ENCODE results near the gene PPP3CA. TPM values are rescaled to one million over a fixed set of nuclear protein-coding genes. Genes with fewer than 3 reads are reported as not detected.
A peak's percentile ranks its signal among the peaks of the same experiment; 100 is the strongest.

Gene PPP3CA
- total and polyA plus RNA-seq, 7 experiments from 2014 or later = 2.9 to 30.9 (median 16.9) TPM

GRCh38 chr4:101355767-101356702 is 8.7 kb upstream of the PPP3CA start:
- CTCF ChIA-PET = no interaction called here
- no peak for ATAC-seq

GRCh38 chr4:101355246-101355645 is 7.9 kb upstream of the PPP3CA start:
- CTCF ChIA-PET = no interaction called here
- no peaks in the 10 kb centered on the region for H3K36me3 Mint-ChIP-seq
- H3K9me3 Mint-ChIP-seq = peaks cover 0 to under 1% (median 0%) of the 10 kb centered on the region in 11 donors
- H3K27ac ChIP-seq (ENCODE audit: low read depth, low read length) = no peak overlapping the region
- no peak overlapping the region for H3K4me3 Mint-ChIP-seq
- no peak overlapping the region for H3K27ac Mint-ChIP-seq
- no peaks in the 10 kb centered on the region for H3K9me3 ChIP-seq (ENCODE audit: control insufficient read depth in 2 of 3, low read length in 3 of 3)
- DNase-seq (no peak), ATAC-seq (no peak)
- no peaks in the 10 kb centered on the region for H3K27me3 ChIP-seq (ENCODE audit: control insufficient read depth in 2 of 2, insufficient read depth in 2 of 2, low read length in 2 of 2)
- H3K27me3 Mint-ChIP-seq = peaks cover 9 to 67% (median 37%) of the 10 kb centered on the region in 5 donors
- POLR2A ChIA-PET = no interaction called here
- no peaks in the 10 kb centered on the region for H3K36me3 ChIP-seq (ENCODE audit: control insufficient read depth in 2 of 3, insufficient read depth in 3 of 3, low read length in 3 of 3)
- H3K4me1 Mint-ChIP-seq = no peaks in the 10 kb centered on the region
- intact Hi-C loops (cut with micrococcal nuclease) = no loop called here
- no peak overlapping the region for H3K4me3 ChIP-seq (ENCODE audit: low read length)
- H3K4me1 ChIP-seq (ENCODE audit: control insufficient read depth in 2 of 2, insufficient read depth in 2 of 2, low read length in 2 of 2) = no peaks in the 10 kb centered on the region

More at GRCh38 chr4:101355767-101356702, 8.7 kb upstream of the PPP3CA start:
- Mint-ChIP-seq H3K27me3 (peaks cover 9 to 64% (median 32%) of the 10 kb centered on the region in 5 donors), H3K27ac (no peak overlapping the region), H3K4me3 (no peak overlapping the region), H3K4me1 (no peaks in the 10 kb centered on the region), H3K36me3 (no peaks in the 10 kb centered on the region), H3K9me3 (peaks cover 0 to 2% (median 0%) of the 10 kb centered on the region in 11 donors)
- no peak for DNase-seq
- POLR2A ChIA-PET = no interaction called here
- no peaks in the 10 kb centered on the region for H3K4me1 ChIP-seq (ENCODE audit: control insufficient read depth in 2 of 2, insufficient read depth in 2 of 2, low read length in 2 of 2)
- no peaks in the 10 kb centered on the region for H3K9me3 ChIP-seq (ENCODE audit: control insufficient read depth in 2 of 3, low read length in 3 of 3)
- H3K36me3 ChIP-seq (ENCODE audit: control insufficient read depth in 2 of 3, insufficient read depth in 3 of 3, low read length in 3 of 3) = no peaks in the 10 kb centered on the region
- no peak overlapping the region for H3K4me3 ChIP-seq (ENCODE audit: low read length)
- H3K27ac ChIP-seq (ENCODE audit: low read depth, low read length) = no peak overlapping the region
- H3K27me3 ChIP-seq (ENCODE audit: control insufficient read depth in 2 of 2, insufficient read depth in 2 of 2, low read length in 2 of 2) = no peaks in the 10 kb centered on the region
- intact Hi-C loops (cut with micrococcal nuclease) = no loop called here

DNA sequence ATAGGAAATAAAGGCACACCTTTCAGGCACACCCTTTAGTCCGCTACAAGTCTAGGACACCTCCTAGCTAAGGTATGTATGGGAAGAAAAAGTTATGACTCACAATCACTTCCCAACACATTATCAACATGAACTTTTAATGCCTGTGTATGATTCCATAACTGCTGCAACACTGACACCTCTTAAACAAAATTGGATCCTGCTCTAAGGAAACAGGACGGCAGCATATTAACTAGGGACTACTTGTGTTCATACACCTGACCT is 2.4 kb upstream of the PPP3CA start:
- H3K4me1 ChIP-seq (ENCODE audit: control insufficient read depth in 2 of 2, insufficient read depth in 2 of 2, low read length in 2 of 2) = peaks cover 7 to 13% of the 10 kb centered on the region in 2 donors
- CTCF ChIA-PET = no interaction called here
- POLR2A ChIA-PET = no interaction called here
- peaks cover 0 to 9% (median 0%) of the 10 kb centered on the region in 5 donors for H3K36me3 Mint-ChIP-seq
- no peaks in the 10 kb centered on the region for H3K9me3 Mint-ChIP-seq
- H3K27ac ChIP-seq (ENCODE audit: low read depth, low read length) = no peak overlapping the region
- no peak for DNase-seq
- no peak overlapping the region for H3K4me3 ChIP-seq (ENCODE audit: low read length)
- no peaks in the 10 kb centered on the region for H3K9me3 ChIP-seq (ENCODE audit: control insufficient read depth in 2 of 3, low read length in 3 of 3)
- intact Hi-C loops (cut with micrococcal nuclease) = loop anchor here (2.0 to 10.0 kb wide), 14 partner anchors 97 to 1848 kb away; partner anchors contain the start of genes CENPE (in 2 of the 2), LAMTOR3 (in 1 of the 2), MANBA (in 1 of the 2) and NFKB1 (in 1 of the 2)
- ATAC-seq = no peak
- peaks cover 0 to 13% (median 0%) of the 10 kb centered on the region in 3 experiments for H3K36me3 ChIP-seq (ENCODE audit: control insufficient read depth in 2 of 3, insufficient read depth in 3 of 3, low read length in 3 of 3)
- H3K4me1 Mint-ChIP-seq = peaks cover 17 to 26% (median 24%) of the 10 kb centered on the region in 7 donors
- H3K4me3 Mint-ChIP-seq = no peak overlapping the region
- no peak overlapping the region for H3K27ac Mint-ChIP-seq
- H3K27me3 Mint-ChIP-seq = peaks cover 5 to 66% (median 29%) of the 10 kb centered on the region in 5 donors
- H3K27me3 ChIP-seq (ENCODE audit: control insufficient read depth in 2 of 2, insufficient read depth in 2 of 2, low read length in 2 of 2) = no peaks in the 10 kb centered on the region

- ChIA-PET POLR2A (interaction anchor here (0.7 kb wide), 1 partner anchor 83 kb away, joined by 3 read pairs; no protein-coding TSS in a partner anchor), CTCF (interaction anchor here (0.6 kb wide), 1 partner anchor 178 kb away, joined by 3 read pairs; no protein-coding TSS in a partner anchor)
- Mint-ChIP-seq H3K27ac (peak overlapping the region in 5 of 9 donors; percentile 15 to 91 (median 52)), H3K36me3 (peaks cover 0 to 10% (median 0%) of the 10 kb centered on the region in 5 donors), H3K4me3 (peak overlapping the region; percentile 93 to 99 (median 98)), H3K9me3 (no peaks in the 10 kb centered on the region), H3K4me1 (peaks cover 19 to 32% (median 29%) of the 10 kb centered on the region in 7 donors), H3K27me3 (peaks cover 5 to 66% (median 24%) of the 10 kb centered on the region in 5 donors)
- DNase-seq = no peak
- no peak for ATAC-seq
- H3K27ac ChIP-seq (ENCODE audit: low read depth, low read length) = no peak overlapping the region
- no peaks in the 10 kb centered on the region for H3K9me3 ChIP-seq (ENCODE audit: control insufficient read depth in 2 of 3, low read length in 3 of 3)
- no peak overlapping the region for H3K4me3 ChIP-seq (ENCODE audit: low read length)
- no peaks in the 10 kb centered on the region for H3K27me3 ChIP-seq (ENCODE audit: control insufficient read depth in 2 of 2, insufficient read depth in 2 of 2, low read length in 2 of 2)
- H3K36me3 ChIP-seq (ENCODE audit: control insufficient read depth in 2 of 3, insufficient read depth in 3 of 3, low read length in 3 of 3) = peaks cover 0 to 13% (median 0%) of the 10 kb centered on the region in 3 experiments
- H3K4me1 ChIP-seq (ENCODE audit: control insufficient read depth in 2 of 2, insufficient read depth in 2 of 2, low read length in 2 of 2) = peaks cover 7 to 15% of the 10 kb centered on the region in 2 donors
- intact Hi-C loops (cut with micrococcal nuclease) = loop anchor here (2.0 to 10.0 kb wide), 14 partner anchors 97 to 1848 kb away; partner anchors contain the start of genes CENPE (in 2 of the 2), LAMTOR3 (in 1 of the 2), MANBA (in 1 of the 2) and NFKB1 (in 1 of the 2)
Measured at GRCh38 chr4:101348995-101349800, 1.9 kb upstream of the PPP3CA start.

- Histone ChIP-seq H3K27me3 (ENCODE audit: control insufficient read depth in 2 of 2, insufficient read depth in 2 of 2, low read length in 2 of 2) (no peaks in the 10 kb centered on the region), H3K4me1 (ENCODE audit: control insufficient read depth in 2 of 2, insufficient read depth in 2 of 2, low read length in 2 of 2) (peaks cover 7 to 15% of the 10 kb centered on the region in 2 donors), H3K36me3 (ENCODE audit: control insufficient read depth in 2 of 3, insufficient read depth in 3 of 3, low read length in 3 of 3) (peaks cover 0 to 13% (median 0%) of the 10 kb centered on the region in 3 experiments), H3K27ac (ENCODE audit: low read depth, low read length) (peak overlapping the region; percentile 78), H3K9me3 (ENCODE audit: control insufficient read depth in 2 of 3, low read length in 3 of 3) (no peaks in the 10 kb centered on the region), H3K4me3 (ENCODE audit: low read length) (peak overlapping the region; percentile 99)
- Mint-ChIP-seq H3K27me3 (peaks cover 5 to 64% (median 20%) of the 10 kb centered on the region in 5 donors), H3K36me3 (peaks cover 0 to 10% (median 0%) of the 10 kb centered on the region in 5 donors), H3K4me1 (peaks cover 22 to 35% (median 33%) of the 10 kb centered on the region in 7 donors), H3K4me3 (peak overlapping the region; percentile 93 to 99 (median 98)), H3K27ac (peak overlapping the region; percentile 86 to 96 (median 93)), H3K9me3 (no peaks in the 10 kb centered on the region)
- intact Hi-C loops (cut with micrococcal nuclease) = loop anchor here (2.0 to 10.0 kb wide), 14 partner anchors 96 to 1849 kb away; partner anchors contain the start of genes CENPE (in 2 of the 2), LAMTOR3 (in 1 of the 2), MANBA (in 1 of the 2) and NFKB1 (in 1 of the 2)
- ChIA-PET POLR2A (interaction anchor here (1.0 to 2.2 kb wide), 4 partner anchors 21 to 1518 kb away, joined by 3 to 12 read pairs (median 4); no protein-coding TSS in a partner anchor), CTCF (interaction anchor here (1.2 to 1.4 kb wide), 2 partner anchors 22 to 70 kb away, joined by 4 to 5 read pairs; no protein-coding TSS in a partner anchor)
- ATAC-seq (no peak), DNase-seq (peak in 1 of 9 donors; percentile 8)
Measured at GRCh38 chr4:101348367-101348827, 1.1 kb upstream of the PPP3CA start.

Measured in naive thymus-derived CD4-positive, alpha-beta T cell (primary cell).